Measurements from ENCODE around the gene CADPS. TPM values are rescaled to one million over a fixed set of nuclear protein-coding genes. Genes with fewer than 3 reads are reported as not detected.

Gene CADPS
- 1 to 10 TPM in 2 of 4 donors, under 1 TPM in 1, not detected in 1; 0.09 to 4.4 (median 1.6) TPM for total RNA-seq

GRCh38 chr3:62874711-62875557 is at the start of gene CADPS:
Gene CADPS, minus strand, starts transcription at chr3:62875416. Its CDS starts 387 bp downstream, at chr3:62875029.
- TF ChIP-seq, protein P1, sequence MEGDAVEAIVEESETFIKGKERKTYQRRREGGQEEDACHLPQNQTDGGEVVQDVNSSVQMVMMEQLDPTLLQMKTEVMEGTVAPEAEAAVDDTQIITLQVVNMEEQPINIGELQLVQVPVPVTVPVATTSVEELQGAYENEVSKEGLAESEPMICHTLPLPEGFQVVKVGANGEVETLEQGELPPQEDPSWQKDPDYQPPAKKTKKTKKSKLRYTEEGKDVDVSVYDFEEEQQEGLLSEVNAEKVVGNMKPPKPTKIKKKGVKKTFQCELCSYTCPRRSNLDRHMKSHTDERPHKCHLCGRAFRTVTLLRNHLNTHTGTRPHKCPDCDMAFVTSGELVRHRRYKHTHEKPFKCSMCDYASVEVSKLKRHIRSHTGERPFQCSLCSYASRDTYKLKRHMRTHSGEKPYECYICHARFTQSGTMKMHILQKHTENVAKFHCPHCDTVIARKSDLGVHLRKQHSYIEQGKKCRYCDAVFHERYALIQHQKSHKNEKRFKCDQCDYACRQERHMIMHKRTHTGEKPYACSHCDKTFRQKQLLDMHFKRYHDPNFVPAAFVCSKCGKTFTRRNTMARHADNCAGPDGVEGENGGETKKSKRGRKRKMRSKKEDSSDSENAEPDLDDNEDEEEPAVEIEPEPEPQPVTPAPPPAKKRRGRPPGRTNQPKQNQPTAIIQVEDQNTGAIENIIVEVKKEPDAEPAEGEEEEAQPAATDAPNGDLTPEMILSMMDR (IDR thresholded peaks at IDR 0.05): no peak
- ATAC-seq (ENCODE audit: low FRiP score): no peak
- DNase-seq (ENCODE audit: low spot score): no peak

DNA sequence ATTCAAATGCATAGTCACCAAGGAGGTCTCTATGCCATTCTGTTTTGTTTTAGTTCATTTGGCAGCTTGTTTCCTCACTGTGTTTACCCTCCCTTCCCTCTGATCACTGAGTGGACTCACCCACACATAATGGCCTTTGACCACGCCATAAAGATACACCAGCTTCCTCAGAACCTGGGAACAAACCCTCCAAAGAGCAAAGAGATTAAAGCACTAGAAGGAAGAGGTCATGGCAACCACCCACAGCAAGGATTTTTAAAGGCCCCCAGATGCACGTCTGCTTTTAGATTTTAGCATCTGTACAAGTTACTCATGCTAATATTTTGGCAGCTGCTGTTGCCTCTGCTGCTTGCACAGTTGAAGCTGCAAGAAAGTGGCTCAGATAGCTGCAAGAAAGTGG is 47.9 kb upstream of the CADPS start:
- ATAC-seq (ENCODE audit: low FRiP score) (no peak), DNase-seq (ENCODE audit: low spot score) (no peak)
- TF ChIP-seq, protein P1 (IDR thresholded peaks at IDR 0.05): no peak

DNA sequence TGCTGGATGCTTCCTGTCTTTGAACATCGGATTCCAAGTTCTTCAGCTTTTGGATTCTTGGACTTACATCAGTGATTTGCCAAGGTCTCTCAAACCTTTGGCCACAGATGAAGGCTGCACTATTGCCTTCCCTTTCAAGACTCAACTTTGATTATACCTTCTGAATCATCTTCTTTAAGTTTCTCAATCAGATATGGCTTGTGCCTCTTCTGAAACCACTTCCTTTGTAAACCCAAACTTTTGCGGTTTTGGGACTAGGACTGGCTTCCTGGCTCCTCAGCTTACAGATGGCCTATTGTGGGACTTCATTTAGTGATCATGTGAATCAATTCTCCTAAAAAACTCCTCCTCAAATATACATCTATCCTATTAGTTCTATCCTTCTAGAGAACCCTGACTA is 47.1 kb upstream of the CADPS start:
- ATAC-seq (ENCODE audit: low FRiP score): no peak
- TF ChIP-seq, protein P1 (IDR thresholded peaks at IDR 0.05): no peak
- no peak for DNase-seq (ENCODE audit: low spot score)

GRCh38 chr3:62920466-62920784 is 45.2 kb upstream of the CADPS start:
- TF ChIP-seq, protein P1 (IDR thresholded peaks at IDR 0.05): no peak
- no peak for DNase-seq (ENCODE audit: low spot score)
- no peak for ATAC-seq (ENCODE audit: low FRiP score)

DNA sequence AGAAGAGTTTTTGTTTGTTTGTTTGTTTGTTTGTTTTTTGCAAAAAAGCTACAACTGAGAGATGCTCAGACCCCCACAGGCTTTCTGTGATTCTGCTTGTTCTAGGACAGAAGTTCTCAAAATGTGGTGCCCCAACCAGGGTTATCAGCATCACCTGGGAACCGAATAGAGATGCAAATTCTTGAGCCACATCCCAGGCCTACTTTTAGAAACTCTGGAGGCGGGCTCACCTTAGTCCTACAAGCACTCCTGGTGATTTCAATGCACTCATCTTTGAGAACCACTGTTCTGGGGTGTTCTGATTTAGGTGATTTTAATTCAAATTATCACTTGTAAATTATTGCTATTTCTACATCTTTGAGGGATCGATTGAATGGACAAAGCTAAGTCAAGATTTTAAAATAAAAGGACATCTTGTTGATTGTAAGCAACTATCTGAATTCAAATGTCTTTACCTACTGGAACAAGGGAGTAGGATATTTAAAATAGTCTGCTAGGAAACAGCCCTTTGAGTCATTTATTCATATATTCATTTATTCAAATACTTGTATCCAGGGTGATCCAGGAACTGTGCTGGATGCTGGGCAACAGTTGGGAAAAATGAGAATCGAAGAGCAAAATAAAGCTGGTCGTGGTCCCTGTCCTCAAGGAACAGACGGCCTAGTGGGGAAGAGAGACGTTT is 44.7 kb upstream of the CADPS start:
- DNase-seq (ENCODE audit: low spot score) (no peak), ATAC-seq (ENCODE audit: low FRiP score) (no peak)
- TF ChIP-seq, protein P1 (IDR thresholded peaks at IDR 0.05): no peak

- ATAC-seq (ENCODE audit: low FRiP score) (no peak), DNase-seq (ENCODE audit: low spot score) (no peak)
- TF ChIP-seq, protein P1 (IDR thresholded peaks at IDR 0.05): no peak
Measured at GRCh38 chr3:62918777-62919176, 43.6 kb upstream of the CADPS start.

Data from omental fat pad (tissue), 4 donors.